Stimulated activated CD4-positive, alpha-beta T cell treated with anti-CD3 and anti-CD28 coated beads, Interleukin-4, amount 100 ng/mL, for 1 hour (primary cell): ENCODE results near the gene ROBO2.

Experiments used
- DNase-seq: peaks from one replicate; pipeline ENCODE4 v3.0.0-alpha.2; 2020

ROBO2 gene

GRCh38 chr3:77052051-77052501 lies 12.2 kb downstream of the ROBO2 start:
- DNase-seq = no peak

GRCh38 chr3:77052733-77053670 lies 13.1 kb downstream of the ROBO2 start:
- DNase-seq = no peak

- no peak for DNase-seq
These were observed 13.9 kb downstream of the ROBO2 start for GRCh38 chr3:77053795-77054194.

GRCh38 chr3:77055841-77056341 lies 16.0 kb downstream of the ROBO2 start:
- DNase-seq = no peak

GRCh38 chr3:77059354-77059753 lies 19.5 kb downstream of the ROBO2 start:
- no peak for DNase-seq

- no peak for DNase-seq
These were observed 23.5 kb downstream of the ROBO2 start for GRCh38 chr3:77063423-77063822.

GRCh38 chr3:77065750-77066149 lies 25.9 kb downstream of the ROBO2 start:
- no peak for DNase-seq

GRCh38 chr3:77066829-77067228 lies 26.9 kb downstream of the ROBO2 start:
- no peak for DNase-seq

- DNase-seq = no peak
These were observed 28.9 kb downstream of the ROBO2 start for GRCh38 chr3:77068808-77069207.

- no peak for DNase-seq
These were observed 31.5 kb downstream of the ROBO2 start for GRCh38 chr3:77071364-77071763.

- no peak for DNase-seq
These were observed 31.9 kb downstream of the ROBO2 start for GRCh38 chr3:77071809-77072208.

GRCh38 chr3:77072232-77072631 lies 32.3 kb downstream of the ROBO2 start:
- DNase-seq = no peak

GRCh38 chr3:77078279-77078678 lies 38.4 kb downstream of the ROBO2 start:
- no peak for DNase-seq

GRCh38 chr3:77079988-77080610 lies 40.2 kb downstream of the ROBO2 start:
- DNase-seq = no peak

GRCh38 chr3:77081240-77081661 lies 41.4 kb downstream of the ROBO2 start:
- DNase-seq = no peak

GRCh38 chr3:77084511-77084910 lies 44.6 kb downstream of the ROBO2 start:
- DNase-seq = no peak

GRCh38 chr3:77086408-77086807 lies 46.5 kb downstream of the ROBO2 start:
- no peak for DNase-seq

- no peak for DNase-seq
These were observed 51.9 kb downstream of the ROBO2 start for GRCh38 chr3:77091809-77092208.

GRCh38 chr3:77093101-77093500 lies 53.2 kb downstream of the ROBO2 start:
- no peak for DNase-seq

- DNase-seq = no peak
These were observed 56.2 kb downstream of the ROBO2 start for GRCh38 chr3:77096145-77096544.

- no peak for DNase-seq
These were observed 57.3 kb downstream of the ROBO2 start for GRCh38 chr3:77096966-77097890.

- DNase-seq = no peak
These were observed 63.3 kb downstream of the ROBO2 start for GRCh38 chr3:77102951-77103769.
